ENCODE measurements around the gene LMF1. TPM values are rescaled to one million over a fixed set of nuclear protein-coding genes. Genes with fewer than 3 reads are reported as not detected.

LMF1 gene
- total RNA-seq, 3 donors from 2014 or later: 14.1 to 26.4 (median 21.4) TPM

- DNase-seq (ENCODE audit: low spot score in 2 of 2): no peak
- H3K4me3 ChIP-seq: peak overlapping the region in 1 of 3 donors; percentile 40
- no peak for TF ChIP-seq CTCF (IDR thresholded peaks at IDR 0.05)
- TF ChIP-seq POLR2AphosphoS5 (IDR thresholded peaks at IDR 0.05): no peak
- no peak for TF ChIP-seq POLR2A (IDR thresholded peaks at IDR 0.05)
- peaks cover 0 to 34% of the 10 kb centered on the region in 2 donors for H3K27me3 ChIP-seq
- H3K9me3 ChIP-seq: peaks cover 19 to 20% of the 10 kb centered on the region in 2 donors
- no peaks in the 10 kb centered on the region for H3K36me3 ChIP-seq
- H3K27ac ChIP-seq: peak overlapping the region; percentile 68 to 73
- H3K4me1 ChIP-seq: no peaks in the 10 kb centered on the region
- intact Hi-C loops (cut with DNase I; ENCODE audit: low total_unique reads): no loop called here
These were observed 27.4 kb upstream of the LMF1 start for GRCh38 chr16:998211-998610.

GRCh38 chr16:997440-998051 lies 26.8 kb upstream of the LMF1 start:
- peaks cover 0 to 32% of the 10 kb centered on the region in 2 donors for H3K27me3 ChIP-seq
- intact Hi-C loops (cut with DNase I; ENCODE audit: low total_unique reads): no loop called here
- H3K27ac ChIP-seq: peak overlapping the region; percentile 68 to 73

GRCh38 chr16:996681-997080 lies 25.9 kb upstream of the LMF1 start:
- TF ChIP-seq POLR2A (IDR thresholded peaks at IDR 0.05) (no peak), CTCF (IDR thresholded peaks at IDR 0.05) (no peak), POLR2AphosphoS5 (IDR thresholded peaks at IDR 0.05) (no peak)
- Histone ChIP-seq H3K9me3 (peaks cover 19 to 20% of the 10 kb centered on the region in 2 donors), H3K27me3 (peaks cover 0 to 34% of the 10 kb centered on the region in 2 donors), H3K4me1 (no peaks in the 10 kb centered on the region), H3K36me3 (no peaks in the 10 kb centered on the region), H3K27ac (no peak overlapping the region), H3K4me3 (no peak overlapping the region)
- DNase-seq (ENCODE audit: low spot score in 2 of 2): no peak
- intact Hi-C loops (cut with DNase I; ENCODE audit: low total_unique reads): no loop called here

More at GRCh38 chr16:997440-998051, 26.8 kb upstream of the LMF1 start:
- peak in 1 of 2 donors; percentile 79 for DNase-seq (ENCODE audit: low spot score in 2 of 2)
- Histone ChIP-seq H3K4me3 (peak overlapping the region in 2 of 3 donors; percentile 40 to 59), H3K4me1 (no peaks in the 10 kb centered on the region), H3K36me3 (no peaks in the 10 kb centered on the region), H3K9me3 (peaks cover 19 to 20% of the 10 kb centered on the region in 2 donors)
- TF ChIP-seq CTCF (IDR thresholded peaks at IDR 0.05): no peak
- no peak for TF ChIP-seq POLR2A (IDR thresholded peaks at IDR 0.05)
- no peak for TF ChIP-seq POLR2AphosphoS5 (IDR thresholded peaks at IDR 0.05)

GRCh38 chr16:995783-996182 lies 25.0 kb upstream of the LMF1 start:
- Histone ChIP-seq H3K4me1 (no peaks in the 10 kb centered on the region), H3K9me3 (peaks cover 17 to 19% of the 10 kb centered on the region in 2 donors), H3K4me3 (no peak overlapping the region), H3K27me3 (peaks cover 0 to 33% of the 10 kb centered on the region in 2 donors), H3K36me3 (no peaks in the 10 kb centered on the region), H3K27ac (no peak overlapping the region)
- no peak for TF ChIP-seq CTCF (IDR thresholded peaks at IDR 0.05)
- no peak for TF ChIP-seq POLR2A (IDR thresholded peaks at IDR 0.05)
- TF ChIP-seq POLR2AphosphoS5 (IDR thresholded peaks at IDR 0.05): no peak
- intact Hi-C loops (cut with DNase I; ENCODE audit: low total_unique reads): no loop called here
- DNase-seq (ENCODE audit: low spot score in 2 of 2): no peak

- H3K27ac ChIP-seq: no peak overlapping the region
- H3K27me3 ChIP-seq: peaks cover 0 to 37% of the 10 kb centered on the region in 2 donors
- H3K4me3 ChIP-seq: no peak overlapping the region
- peaks cover 17 to 19% of the 10 kb centered on the region in 2 donors for H3K9me3 ChIP-seq
- no peak for DNase-seq (ENCODE audit: low spot score in 2 of 2)
- H3K4me1 ChIP-seq: no peaks in the 10 kb centered on the region
- H3K36me3 ChIP-seq: no peaks in the 10 kb centered on the region
- intact Hi-C loops (cut with DNase I; ENCODE audit: low total_unique reads): no loop called here
- TF ChIP-seq POLR2A (IDR thresholded peaks at IDR 0.05) (no peak), POLR2AphosphoS5 (IDR thresholded peaks at IDR 0.05) (no peak), CTCF (IDR thresholded peaks at IDR 0.05) (no peak)
These were observed 24.3 kb upstream of the LMF1 start for GRCh38 chr16:995087-995486.
